ENCODE data around the gene SNRPD3.
"Not testable (repeated sequence)": the region's sequence is repeated elsewhere in the genome, so short reads cannot be mapped to it uniquely, and the experiment has no call there.

SNRPD3 gene

DNA sequence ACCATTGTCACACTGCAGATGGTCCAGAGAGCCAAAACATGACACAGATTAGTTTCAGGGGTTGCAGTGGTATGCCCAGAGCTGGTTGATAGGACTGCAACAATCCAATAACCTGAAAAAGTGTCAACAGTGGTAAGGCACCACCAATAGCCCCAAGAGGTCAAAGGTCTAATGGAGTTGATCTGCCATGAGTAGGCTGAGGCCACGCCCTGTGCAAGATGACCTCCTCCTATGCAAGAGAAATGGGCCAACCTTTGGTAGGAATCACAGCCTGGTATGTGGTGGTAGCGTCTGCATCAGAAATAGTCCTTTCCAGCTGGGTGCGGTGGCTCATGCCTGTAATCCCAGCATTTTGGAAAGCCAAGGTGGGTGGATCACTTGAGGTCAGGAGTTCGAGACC lies 20.5 kb upstream of the SNRPD3 start:
- FAIRE-seq = no peak

DNA sequence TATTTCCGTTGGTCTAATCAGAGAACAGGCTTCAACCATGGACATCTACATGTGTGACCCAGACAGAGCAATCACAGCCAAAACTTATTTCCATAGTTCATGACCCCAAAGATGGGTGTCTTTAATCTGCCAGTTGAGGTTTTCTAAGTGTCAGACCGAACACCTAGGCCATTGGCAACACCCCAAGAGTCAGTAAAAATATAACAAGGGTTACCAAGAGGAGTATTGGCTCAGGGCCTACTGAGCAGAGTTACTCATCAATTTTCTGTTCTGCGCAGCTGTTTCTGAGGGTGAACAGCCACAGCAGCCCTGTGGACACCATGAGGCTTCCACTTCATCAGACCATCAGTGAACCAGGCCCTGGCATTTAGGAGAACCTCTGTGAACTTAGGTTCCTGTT lies 19.7 kb upstream of the SNRPD3 start:
- FAIRE-seq = no peak

DNA sequence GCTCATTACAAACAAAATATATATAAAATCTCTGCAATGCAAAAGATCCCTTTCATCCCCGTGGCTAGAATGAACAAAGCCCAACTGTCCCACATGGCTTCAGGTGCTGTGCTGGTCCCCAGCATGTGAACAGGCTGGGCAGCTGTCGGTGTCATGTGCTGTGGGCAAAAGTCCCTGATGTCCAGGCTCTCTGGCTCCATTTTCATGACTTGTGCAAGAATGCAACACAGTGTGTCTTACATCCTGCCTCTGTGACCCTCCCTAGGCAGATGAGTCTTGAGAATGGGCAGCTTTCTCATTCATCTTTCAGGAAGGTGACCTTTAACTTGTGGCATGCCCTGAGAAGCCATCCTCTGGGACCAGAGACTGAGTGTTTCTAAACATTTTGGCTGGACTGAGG lies 15.3 kb upstream of the SNRPD3 start:
- FAIRE-seq = no peak

DNA sequence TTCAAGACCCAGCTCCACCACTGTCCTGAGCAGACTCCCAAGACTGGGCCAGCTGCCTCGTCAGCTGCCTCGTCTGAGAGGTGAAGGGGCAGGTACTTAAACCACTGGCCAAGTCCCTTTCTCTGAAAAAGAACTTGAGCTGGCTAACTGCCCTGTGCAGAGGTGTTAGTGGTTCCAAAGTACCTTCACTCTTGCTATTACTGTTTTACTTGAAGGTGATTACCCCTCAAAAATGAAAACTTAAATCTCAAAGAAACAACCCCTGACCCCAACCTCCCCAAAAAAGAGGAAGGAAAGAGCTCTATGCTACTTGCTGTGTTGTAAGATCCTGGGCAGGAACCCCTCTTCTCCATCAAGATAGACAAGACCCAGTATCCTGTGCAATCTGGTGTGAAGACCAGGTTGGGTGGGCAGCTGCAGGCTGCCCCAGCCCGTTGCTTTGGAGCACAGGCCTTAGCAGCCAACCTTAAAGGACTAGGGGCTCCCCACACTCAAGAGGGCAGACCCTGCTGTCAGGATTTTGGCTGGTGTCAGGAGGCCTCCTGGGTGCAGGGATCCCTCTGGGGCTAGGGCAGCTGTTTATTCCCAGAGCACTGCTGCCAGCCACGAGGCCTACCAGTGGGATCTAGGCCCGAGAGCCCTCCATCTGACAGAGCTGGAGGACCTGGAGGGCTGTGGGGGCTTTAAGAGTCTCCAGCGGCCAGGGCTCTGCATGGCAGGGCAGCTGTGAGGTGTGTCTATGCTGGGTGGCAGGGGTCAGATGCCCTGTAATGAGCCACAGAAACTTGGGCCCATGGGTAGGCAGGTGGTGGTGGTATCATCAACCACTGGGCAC lies 13.9 kb upstream of the SNRPD3 start:
- FAIRE-seq = no peak

DNA sequence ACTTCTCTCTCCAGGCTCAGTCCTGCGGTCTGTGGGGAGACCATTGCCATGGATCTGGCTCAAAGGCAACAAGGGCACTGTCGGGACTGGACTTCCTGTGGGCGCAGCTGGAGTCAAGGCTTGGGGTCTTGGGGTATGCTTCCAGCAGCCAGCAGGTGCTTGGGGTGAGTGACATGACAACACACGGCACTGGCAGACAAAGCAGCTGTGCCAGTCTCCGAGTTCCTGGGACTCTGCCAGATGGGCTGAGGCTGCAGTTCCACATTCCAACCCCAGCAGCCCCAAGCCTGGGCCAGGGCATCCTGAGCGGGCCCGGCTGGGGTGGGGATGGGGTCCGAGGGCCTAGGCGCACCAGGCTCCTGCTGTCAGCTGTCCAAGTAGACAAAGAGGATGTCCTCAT lies 13.2 kb upstream of the SNRPD3 start:
- FAIRE-seq = no peak

- FAIRE-seq = no peak
Measured at GRCh38 chr22:24543185-24543601, 12.6 kb upstream of the SNRPD3 start.

GRCh38 chr22:24543679-24544243 lies 12.0 kb upstream of the SNRPD3 start:
- FAIRE-seq = no peak

- FAIRE-seq = no peak
Measured at GRCh38 chr22:24548812-24549211, 7.0 kb upstream of the SNRPD3 start.

DNA sequence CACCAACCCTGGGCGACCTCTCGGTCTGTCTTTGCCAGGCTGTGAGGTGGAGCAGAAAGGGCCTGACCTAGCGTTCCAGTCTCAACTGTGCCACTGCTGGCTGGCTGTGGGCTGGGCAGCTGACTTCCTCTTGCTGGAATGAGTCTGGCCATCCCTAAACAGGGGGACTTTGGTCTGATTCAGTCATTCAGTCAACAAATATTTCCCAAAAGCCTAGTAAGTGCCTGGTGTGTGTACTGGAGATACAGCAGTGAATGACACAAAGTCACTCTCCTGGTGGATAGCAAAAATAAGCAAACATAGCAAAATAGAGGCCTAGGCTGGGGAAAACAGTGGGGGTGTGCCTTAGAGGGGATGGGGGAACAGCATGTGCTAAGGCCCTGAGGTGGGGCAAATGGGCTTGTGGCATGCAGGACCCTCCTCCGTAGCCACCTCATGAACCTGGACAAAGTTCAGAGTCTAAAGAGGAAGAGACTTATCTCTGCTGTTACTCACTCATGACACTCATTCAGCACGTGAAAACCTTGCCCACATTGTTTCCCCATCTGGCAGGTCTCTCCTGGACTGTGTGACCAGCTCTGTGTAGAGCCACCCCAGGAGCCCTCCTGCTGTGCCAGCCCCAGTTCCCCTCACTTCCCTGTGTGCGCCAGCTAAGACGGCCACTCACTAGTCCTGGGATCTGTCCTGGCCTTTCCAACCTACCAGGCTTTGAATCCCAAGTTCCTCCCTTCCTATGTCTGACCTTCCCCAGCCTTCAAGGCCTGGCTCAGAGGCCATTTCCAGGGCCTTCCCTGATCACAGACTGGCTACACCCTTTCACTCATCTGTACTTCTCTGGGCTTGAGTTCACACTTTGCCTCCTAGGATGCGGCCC lies 5.5 kb upstream of the SNRPD3 start:
- FAIRE-seq = no peak

DNA sequence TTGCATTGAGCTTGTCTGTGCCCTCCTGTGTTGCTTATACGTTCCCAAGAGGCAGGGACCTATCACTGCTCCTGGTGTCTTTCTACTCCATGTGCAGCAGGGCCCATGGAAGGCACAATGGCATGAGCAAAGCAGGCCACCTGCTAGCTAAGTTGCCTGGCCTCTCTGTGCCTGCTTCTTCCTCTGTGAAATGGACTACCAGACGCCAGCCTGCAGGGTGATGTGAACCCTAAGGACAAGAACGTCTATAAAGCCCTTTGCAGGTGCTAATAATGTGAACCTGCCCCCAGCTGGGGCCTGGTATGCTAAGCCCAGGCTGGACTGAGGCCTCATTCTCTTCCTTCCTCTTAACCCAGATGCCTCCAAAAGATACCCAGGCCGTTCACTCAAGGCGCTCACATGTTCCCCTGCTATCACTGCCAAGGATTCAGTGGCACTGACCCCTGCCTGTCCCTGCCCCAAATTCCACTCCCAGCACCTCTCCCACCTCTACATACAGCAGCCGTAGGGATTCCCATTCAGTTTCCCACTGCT lies 4.8 kb upstream of the SNRPD3 start:
- no peak for FAIRE-seq

DNA sequence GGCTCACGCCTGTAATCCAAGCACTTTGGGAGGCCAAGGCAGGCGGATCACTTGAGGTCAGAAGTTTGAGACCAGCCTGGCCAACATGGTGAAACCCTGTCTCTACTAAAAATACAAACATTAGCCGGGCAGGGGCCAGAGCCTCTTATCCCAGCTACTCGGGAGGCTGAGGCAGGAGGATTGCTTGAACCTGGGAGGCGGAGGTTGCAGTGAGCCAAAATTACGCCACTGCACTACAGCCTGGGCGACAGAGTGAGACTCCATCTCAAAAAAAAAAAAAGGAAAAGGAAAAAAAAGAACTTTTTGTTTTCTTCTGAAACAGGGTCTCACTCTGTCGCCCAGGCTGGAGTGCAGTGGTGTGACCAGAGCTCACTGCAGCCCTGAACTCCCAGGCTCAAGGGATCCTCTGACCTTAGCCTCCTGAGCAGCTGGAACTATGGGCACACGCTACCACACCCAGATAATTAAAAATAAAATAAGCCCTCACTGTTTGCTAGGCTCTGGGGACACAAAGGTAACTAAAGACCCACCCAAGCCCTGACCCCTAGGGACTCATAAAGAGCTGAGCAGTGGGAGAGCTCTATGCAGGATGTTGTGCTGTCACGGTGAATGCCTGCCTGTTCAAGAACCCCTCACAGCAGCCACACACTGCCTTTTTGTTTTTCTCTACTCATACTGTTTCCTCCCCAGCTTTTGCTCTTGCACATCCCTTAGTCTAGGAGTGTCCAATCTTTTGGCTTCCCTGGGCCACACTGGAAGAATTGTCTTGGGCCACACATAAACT lies 3.1 kb upstream of the SNRPD3 start:
- FAIRE-seq = not testable (repeated sequence)

DNA sequence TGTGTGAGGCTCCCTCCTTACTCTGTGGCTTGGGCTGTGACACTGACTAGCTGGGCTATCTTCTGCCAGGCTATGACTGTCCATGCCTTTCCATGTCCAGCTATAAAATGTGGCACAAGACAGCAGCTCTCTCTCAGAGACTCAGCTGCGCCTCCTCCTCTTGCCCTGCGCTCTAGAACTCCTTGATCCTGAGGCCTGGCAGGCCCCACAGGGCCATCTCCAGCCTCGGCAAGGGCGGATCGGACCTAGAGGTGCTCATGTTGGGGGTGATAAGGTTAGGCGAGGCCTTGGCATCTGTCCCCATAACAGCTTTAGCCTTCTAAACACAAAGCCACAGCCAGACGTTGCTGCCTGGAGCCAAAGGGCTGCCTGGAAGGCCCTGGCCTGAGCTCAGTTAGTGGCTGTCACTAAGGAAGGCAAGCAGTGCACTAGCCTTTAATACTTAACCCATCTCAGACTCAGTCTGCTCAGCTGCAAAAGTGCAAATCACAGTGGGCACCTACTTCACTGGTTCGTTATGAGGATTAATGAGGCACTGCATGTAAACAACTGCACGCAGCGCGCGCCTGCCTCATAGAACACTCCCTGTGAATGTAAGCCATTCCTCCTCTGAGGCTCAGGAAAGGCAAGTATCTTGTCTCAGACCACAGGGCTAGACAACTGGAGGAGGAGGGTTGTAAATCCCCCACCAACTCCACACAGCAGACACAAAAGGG lies 2.0 kb upstream of the SNRPD3 start:
- no peak for FAIRE-seq

DNA sequence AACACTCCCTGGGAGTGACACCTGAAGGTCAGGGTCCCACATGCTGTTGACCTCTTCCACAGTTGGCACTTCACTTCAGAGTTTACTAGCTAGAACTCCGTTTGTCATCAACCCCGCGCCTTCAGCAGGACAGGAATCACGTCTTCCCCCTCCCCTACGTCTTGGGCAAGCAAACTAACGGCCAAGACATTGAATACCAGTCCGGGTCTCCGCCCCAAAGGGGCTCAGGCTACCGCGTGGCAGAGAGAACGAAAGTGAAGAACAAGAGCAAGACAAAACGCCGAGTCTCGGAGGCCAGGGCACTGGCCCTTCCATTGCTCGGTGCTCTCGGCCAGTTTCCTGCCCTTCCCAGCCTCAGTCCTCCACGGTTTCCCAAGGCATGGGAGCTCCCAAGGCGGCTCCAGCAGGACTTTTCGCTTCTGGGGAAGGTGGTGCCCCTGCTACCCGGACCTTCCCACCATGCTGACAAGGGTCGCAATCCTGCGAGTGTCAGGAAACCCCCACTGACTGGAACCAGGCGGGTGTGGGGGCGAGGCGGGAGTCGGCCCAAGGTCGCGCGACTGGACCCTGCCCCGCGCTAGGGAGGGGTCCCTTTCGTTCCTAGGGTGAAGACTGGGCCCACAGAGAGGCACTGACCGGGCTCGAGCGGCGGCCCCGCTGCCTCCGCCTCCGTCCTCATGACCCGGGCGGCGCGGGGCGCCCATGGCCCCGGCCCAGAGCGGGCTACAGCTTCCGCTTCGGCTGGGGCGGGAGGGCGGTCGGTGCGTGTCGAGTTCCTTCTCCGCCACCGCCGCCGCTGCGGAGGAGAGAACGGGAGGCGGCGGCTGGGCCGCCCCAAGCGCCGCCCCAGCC lies 1.3 kb upstream of the SNRPD3 start, which contains the start of gene GUCD1:
Gene GUCD1, minus strand, starts transcription at position 826 of the 852 bp plus-strand sequence. Its CDS starts 147 bp downstream, at position 679.
- no peak for FAIRE-seq

DNA sequence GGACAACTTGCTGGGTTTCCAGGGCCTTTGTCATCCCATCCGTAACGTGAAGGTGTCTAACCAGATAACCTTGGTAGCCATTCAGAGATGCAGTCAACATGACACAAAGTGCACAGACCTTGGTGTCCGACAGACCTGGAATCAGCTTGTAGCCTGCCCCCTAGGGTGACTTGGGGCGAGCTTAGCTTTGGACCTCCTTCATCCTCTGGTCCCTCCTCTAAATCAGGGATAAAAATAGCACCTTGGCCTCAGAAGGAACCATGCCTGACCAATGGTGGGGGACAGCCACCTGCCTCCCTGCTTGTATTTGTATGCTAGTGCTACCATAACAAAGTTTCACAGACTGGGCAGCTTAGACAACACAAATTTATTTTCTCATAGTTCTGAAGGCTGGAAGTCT lies 3.7 kb downstream of the SNRPD3 start:
- FAIRE-seq = no peak

DNA sequence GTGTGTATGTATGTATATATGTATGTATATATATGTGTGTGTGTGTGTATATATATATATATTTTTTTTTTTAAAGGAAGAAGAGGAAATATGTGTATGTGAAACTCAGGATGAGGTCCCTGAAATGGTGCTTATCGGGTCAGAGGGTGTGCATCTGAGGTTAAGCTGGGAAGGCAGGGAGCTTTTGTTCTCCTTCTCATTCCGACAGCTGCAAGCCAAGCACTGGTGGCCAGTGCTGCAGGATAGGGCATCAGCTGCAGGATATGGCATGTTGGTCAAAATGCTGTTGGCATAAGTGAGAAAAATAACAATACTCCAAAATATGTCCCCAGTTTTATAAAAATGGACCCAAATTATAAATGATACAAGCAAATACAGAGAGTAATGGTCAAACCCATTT lies 7.4 kb downstream of the SNRPD3 start:
- FAIRE-seq = no peak

DNA sequence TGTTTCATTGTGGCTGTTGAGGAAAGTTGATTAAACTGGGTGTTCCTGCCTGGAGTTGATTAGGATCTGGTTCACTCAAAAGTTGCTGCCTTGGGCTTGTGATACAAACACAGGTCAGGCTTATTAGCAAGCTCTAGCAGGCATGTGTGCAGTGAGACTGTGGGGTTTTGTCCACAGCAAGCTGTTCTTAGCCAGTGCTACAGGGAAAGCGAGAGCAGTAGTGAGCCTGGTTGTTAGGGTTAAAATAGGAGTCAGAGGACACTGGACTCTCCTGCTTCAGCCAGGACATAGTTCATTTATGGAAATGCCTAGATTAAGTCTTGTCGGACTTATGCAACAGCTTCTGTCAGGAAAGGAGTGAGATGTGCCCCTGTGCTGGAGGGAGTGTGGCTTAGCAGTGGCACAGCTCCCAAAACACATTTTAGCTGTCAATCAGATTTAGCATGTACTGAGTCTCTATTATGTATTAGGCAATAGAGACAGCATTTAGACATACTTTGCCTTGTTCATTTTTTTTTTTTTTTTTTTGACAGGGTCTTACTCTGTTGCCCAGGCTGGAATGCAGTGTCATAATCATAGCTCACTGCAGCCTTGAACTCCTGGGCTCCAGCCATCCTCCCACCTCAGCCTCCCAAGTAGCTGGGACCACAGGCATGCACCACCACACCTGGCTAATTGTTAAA lies 8.7 kb downstream of the SNRPD3 start:
- no peak for FAIRE-seq

- no peak for FAIRE-seq
Measured at GRCh38 chr22:24565077-24565476, 9.3 kb downstream of the SNRPD3 start.

GRCh38 chr22:24566899-24567511 lies 11.2 kb downstream of the SNRPD3 start:
- FAIRE-seq = no peak

DNA sequence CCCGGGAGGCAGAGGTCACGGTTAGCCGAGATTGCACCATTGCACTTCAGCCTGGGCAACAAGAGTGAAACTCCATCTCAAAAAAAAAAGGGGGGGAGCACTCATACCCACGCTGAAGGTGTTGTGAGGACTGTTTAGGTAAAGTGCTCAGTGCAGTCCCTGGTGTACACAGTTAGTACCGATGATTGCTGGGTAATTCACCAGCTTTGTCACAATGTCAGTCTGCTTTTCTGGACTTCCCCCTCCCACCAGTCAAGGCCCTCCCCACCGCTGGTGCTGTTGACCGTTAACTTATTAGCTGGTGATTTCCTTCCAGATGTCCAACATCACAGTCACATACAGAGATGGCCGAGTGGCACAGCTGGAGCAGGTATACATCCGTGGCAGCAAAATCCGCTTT lies 11.9 kb downstream of the SNRPD3 start:
- FAIRE-seq = no peak

DNA sequence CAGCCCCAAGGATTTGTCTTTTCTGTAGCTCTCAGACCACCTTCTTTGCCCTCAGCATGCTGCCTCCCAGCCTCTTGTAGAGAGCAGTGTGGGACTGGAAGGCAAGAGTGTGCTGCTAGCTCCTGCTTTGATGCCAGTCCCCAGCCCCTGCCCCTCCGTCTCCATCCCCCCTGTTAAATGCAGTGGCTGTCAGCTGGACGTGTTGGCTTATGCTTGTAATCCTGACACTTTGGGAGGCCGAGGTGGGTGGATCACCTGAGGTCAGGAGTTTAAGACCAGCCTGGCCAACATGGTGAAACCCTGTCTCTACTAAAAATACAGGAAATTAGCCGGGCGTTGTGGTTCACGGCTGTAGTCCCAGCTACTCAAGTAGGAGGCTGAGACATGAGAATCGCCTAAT lies 15.5 kb downstream of the SNRPD3 start:
- no peak for FAIRE-seq
